Retinal pigment epithelial cell (primary cell): ENCODE measurements around the gene VPS72.

Experiments
- DNase-seq: peaks from one replicate; pipeline ENCODE4 v3.0.0-alpha.2; 2010; ENCODE audit warnings: low read depth
- H3K4me3 ChIP-seq: 2 replicates; pipeline ENCODE4 v1.5.1; 2011; ENCODE audit warnings: mild to moderate bottlenecking, low read length, control low read depth, moderate library complexity
- CTCF ChIP-seq: conservative IDR thresholded peaks from 2 replicates; pipeline ENCODE4 v1.5.1; 2011; ENCODE audit warnings: low read depth, low read length, control low read depth, inconsistent platforms

The VPS72 gene

GRCh38 chr1:151157067-151157531 is 32.9 kb downstream of the VPS72 start:
- no peak for TF ChIP-seq CTCF
- no peak for DNase-seq
- no peak overlapping the region for H3K4me3 ChIP-seq

DNA sequence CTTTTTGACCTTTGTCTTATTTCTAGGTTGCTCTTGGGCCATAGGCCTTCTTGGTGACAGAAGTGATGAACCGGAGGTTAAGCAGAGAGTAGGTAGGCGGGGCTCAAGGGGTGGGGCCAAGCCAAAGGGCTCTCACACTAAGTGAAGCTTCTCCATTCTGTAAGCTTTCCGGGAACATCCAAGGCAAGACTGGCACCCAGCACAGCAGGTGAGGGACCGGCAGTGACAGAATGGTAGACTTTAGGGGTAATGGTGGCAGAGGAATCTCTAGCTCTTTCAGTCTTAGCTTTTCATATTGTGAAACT is 33.5 kb downstream of the VPS72 start, which contains the start of gene TNFAIP8L2:
TSS of gene TNFAIP8L2 (plus strand) at position 135 of the 305 bp plus-strand sequence. CDS start 2,049 bp downstream, outside the sequence.
- no peak for DNase-seq
- no peak for TF ChIP-seq CTCF

GRCh38 chr1:151147665-151148064 is 42.3 kb downstream of the VPS72 start:
- no peak for DNase-seq
- H3K4me3 ChIP-seq = no peak overlapping the region
- TF ChIP-seq CTCF = no peak

More for the DNA sequence above, 33.5 kb downstream of the VPS72 start, which contains the start of gene TNFAIP8L2:
- H3K4me3 ChIP-seq = no peak within 1 kb of the TSS

DNA sequence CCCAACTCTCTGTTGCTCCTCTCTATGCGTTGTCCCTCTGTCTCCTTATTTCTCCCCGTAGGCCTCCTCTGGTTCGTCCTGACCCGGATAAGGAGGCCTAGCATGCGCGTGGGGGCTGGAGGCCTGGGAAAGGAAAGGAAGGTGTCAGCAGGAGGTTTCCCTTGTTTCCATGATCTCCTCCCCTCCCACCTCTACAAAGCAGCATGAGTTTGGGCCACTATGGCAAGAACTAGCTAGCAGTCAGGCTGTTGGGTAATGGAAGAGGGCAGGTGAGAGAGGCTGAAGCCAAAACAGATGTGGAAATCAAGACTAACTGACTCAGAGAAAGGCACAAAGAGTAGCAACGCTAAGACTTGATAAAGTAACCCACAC is 42.9 kb downstream of the VPS72 start:
- TF ChIP-seq CTCF = no peak
- H3K4me3 ChIP-seq = peak overlapping the region; percentile 71
- no peak for DNase-seq

DNA sequence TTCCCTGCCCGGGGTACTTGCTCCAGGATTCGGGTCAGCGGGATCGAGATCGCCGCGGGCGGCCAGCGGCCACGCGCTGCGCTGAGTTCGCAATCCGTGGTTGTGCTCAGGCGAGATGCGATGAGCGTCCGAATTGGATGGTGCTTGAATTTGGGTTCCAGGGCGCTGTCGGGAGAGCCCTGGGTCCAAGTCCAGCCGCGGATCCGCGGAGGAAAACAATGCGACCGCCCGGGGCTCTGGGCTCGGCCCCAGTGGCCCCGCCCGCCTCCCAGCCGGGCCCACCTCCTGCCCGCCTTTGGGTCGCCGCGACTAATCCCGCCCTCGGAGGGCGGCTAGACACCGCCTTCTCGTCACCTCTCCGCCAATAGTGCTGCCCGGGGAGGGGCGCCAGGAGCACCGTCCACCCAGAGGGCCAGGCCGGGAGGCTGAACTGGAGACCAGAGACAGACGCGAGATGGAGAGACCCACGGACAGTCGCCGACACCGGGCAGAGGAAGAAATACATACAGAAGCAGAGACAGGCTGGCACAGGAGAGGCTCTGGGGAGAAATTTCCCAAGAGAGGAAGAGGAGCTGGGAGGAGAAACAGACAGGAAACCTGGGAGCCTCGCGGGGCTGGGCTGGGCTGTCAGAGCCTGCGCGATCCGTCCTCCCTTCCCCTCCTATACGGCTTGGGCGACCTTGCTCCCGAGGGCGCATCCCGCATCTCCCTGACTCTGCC is 43.4 kb downstream of the VPS72 start, which contains the start of gene SEMA6C:
TSS of gene SEMA6C (minus strand) at position 220 of the 720 bp plus-strand sequence. CDS start 4,010 bp downstream, outside the sequence.
- peak; percentile 64 for DNase-seq
- peak within 1 kb of the TSS; percentile 71 for H3K4me3 ChIP-seq
- TF ChIP-seq CTCF = no peak

- H3K4me3 ChIP-seq = peak overlapping the region; percentile 71
- TF ChIP-seq CTCF = no peak
- no peak for DNase-seq
Observed at GRCh38 chr1:151146072-151146411, 44.0 kb downstream of the VPS72 start.
